HepG2 (cell line): Measurements from ENCODE around the gene LUC7L. TPM values are rescaled to one million over a fixed set of nuclear protein-coding genes. Genes with fewer than 3 reads are reported as not detected.

ENCODE experiments used
- ESRRA ChIP-seq: sonication (generic); formaldehyde crosslinking; IDR thresholded peaks from 2 replicates; pipeline ENCODE4 v1.5.1; 2020; ENCODE audit warnings: mild to moderate bottlenecking, low read depth, missing genetic modification reagents
- HIVEP1 ChIP-seq: sonication (generic); formaldehyde crosslinking; IDR thresholded peaks from 2 replicates; pipeline ENCODE4 v1.4.0; 2020; ENCODE audit warnings: mild to moderate bottlenecking, missing genetic modification reagents
- NR2F6 ChIP-seq, 2 experiments: IDR thresholded peaks; 2 replicates each; pipeline ENCODE4 v1.6.1; 2016; ENCODE audit warnings: antibody characterized with exemption in 1 of 2, mild to moderate bottlenecking in 1 of 2
- RFX3 ChIP-seq: IDR thresholded peaks from 2 replicates; pipeline ENCODE4 v1.6.1; 2016; ENCODE audit warnings: missing biosample characterization, missing genetic modification reagents
- RXRA ChIP-seq: sonication (generic); formaldehyde crosslinking; IDR thresholded peaks from 2 replicates; pipeline ENCODE4 v1.5.1; 2020; ENCODE audit warnings: missing genetic modification reagents
- SMARCC2 ChIP-seq: fragments of 450-650 bp; IDR thresholded peaks from 2 replicates; pipeline ENCODE4 v1.6.1; 2017; ENCODE audit warnings: antibody characterized with exemption, mild to moderate bottlenecking
- ZC3H4 ChIP-seq: sonication (generic); formaldehyde crosslinking; IDR thresholded peaks from 2 replicates; pipeline ENCODE4 v1.4.0; 2020; ENCODE audit warnings: missing genetic modification reagents, borderline replicate concordance
- ZMYM2 ChIP-seq: sonication (generic); formaldehyde crosslinking; IDR thresholded peaks from 2 replicates; pipeline ENCODE4 v1.8.0; 2022; ENCODE audit warnings: mild to moderate bottlenecking, missing genetic modification reagents
- ZNF431 ChIP-seq: sonication (generic); formaldehyde crosslinking; IDR thresholded peaks from 2 replicates; pipeline ENCODE4 v1.9.0; 2022; ENCODE audit warnings: missing genetic modification reagents, low read depth, mild to moderate bottlenecking, borderline replicate concordance
- ZNF790 ChIP-seq: sonication (generic); formaldehyde crosslinking; IDR thresholded peaks from 2 replicates; pipeline ENCODE4 v1.8.0; 2022; ENCODE audit warnings: missing genetic modification reagents, mild to moderate bottlenecking, borderline replicate concordance
- ZNF792 ChIP-seq: IDR thresholded peaks from 2 replicates; pipeline ENCODE4 v1.6.1; 2016
- polyA plus RNA-seq, 8 experiments: library from polyadenylated mRNA; depleted of rRNA in 3 of 8; stranded (reverse) in 7 of 8; unstranded in 1 of 8; fragments of >200 nt; fragmentation: Illumina TruSeq in 4 of 8; extraction: Trizol in 4 of 8; gene quantifications; 2 replicates each; pipeline versions ENCODE4 v1.2.1 to v1.2.3, GENCODE V29; 2011 to 2016; ENCODE audit warnings: low read depth in 4 of 8, missing spikeins in 1 of 8, mixed read lengths in 1 of 8; ENCODE audit not compliant: insufficient read depth in 1 of 8
- total RNA-seq, 5 experiments: library from RNA; depleted of rRNA; stranded (reverse); fragments of >200 nt; fragmentation: Illumina TruSeq; extraction: Trizol; gene quantifications; 2 replicates each; pipeline ENCODE4 v1.2.3, GENCODE V29; 2016; ENCODE audit warnings: low read depth in 1 of 5
- TF ChIP-seq, protein P1 (sequence below): sonication (generic); formaldehyde crosslinking; conservative IDR thresholded peaks from 2 replicates; pipeline ENCODE4 v1.8.1; 2023; ENCODE audit warnings: missing genetic modification reagents
- TF ChIP-seq, protein P2 (sequence below): sonication (generic); formaldehyde crosslinking; IDR thresholded peaks from 2 replicates; pipeline ENCODE4 v1.4.0; 2020; ENCODE audit warnings: missing genetic modification reagents, borderline replicate concordance
- TF ChIP-seq, protein P3 (sequence below), 2 experiments: sonication (generic) in 1 of 2; formaldehyde crosslinking in 1 of 2; IDR thresholded peaks; 2 replicates each; pipeline versions ENCODE4 v1.6.1 to v1.9.0; 2014 to 2022; ENCODE audit warnings: antibody characterized with exemption in 1 of 2, borderline replicate concordance in 1 of 2, inconsistent platforms in 1 of 2, low read depth in 1 of 2, missing genetic modification reagents in 1 of 2
- TF ChIP-seq, protein P4 (sequence below): sonication (generic); formaldehyde crosslinking; IDR thresholded peaks from 2 replicates; pipeline ENCODE4 v1.4.0; 2020; ENCODE audit warnings: missing genetic modification reagents

LUC7L gene
- total and polyA plus RNA-seq, 2 of the 13 experiments (the other 11 are each of a cell fraction or from before 2014, with no cell fraction given) = 48.7 to 56.9 TPM

DNA sequence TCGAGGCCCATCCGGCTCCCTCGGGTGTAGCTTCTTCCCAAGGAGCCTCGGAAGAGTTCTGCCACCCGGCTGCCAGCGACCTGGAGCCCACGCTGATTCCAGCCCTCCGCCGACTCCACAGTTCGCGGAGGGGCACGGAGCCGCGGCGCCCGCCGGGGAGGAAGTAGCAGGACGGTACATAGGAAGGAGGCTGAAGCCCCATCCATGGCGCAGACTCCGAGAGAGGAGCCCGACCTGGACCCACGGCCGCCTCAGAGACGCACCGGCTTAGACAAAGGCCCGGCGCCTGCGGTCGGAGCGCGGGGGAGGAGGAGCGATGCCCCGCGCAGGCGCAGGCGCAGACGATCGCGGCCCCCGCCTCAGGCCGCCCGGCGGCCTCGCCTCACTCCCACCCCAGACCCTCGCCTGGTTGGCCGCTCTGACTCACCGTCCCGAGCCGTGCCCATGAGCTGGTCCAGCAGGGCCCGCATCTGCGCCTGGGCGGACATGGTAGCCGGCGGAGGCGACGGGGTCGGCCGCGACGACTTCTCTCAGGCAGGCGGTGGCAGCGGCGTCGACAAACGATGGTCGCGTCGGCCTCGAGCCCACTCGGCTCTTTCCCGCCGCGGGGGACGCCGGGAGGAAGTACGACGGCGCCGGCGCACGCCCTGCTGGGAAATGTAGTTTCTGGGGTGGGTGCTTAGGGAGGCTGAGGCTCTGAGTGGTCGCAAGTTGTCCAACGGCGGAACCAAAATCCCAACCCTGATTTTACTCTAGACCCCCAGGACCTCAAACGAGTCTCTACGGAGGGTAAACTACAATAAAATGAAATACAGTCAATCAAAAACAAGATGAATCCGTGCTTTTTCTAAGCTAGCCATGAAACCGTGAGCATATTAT is at the start of gene LUC7L (continued):
- TF ChIP-seq, protein P1, sequence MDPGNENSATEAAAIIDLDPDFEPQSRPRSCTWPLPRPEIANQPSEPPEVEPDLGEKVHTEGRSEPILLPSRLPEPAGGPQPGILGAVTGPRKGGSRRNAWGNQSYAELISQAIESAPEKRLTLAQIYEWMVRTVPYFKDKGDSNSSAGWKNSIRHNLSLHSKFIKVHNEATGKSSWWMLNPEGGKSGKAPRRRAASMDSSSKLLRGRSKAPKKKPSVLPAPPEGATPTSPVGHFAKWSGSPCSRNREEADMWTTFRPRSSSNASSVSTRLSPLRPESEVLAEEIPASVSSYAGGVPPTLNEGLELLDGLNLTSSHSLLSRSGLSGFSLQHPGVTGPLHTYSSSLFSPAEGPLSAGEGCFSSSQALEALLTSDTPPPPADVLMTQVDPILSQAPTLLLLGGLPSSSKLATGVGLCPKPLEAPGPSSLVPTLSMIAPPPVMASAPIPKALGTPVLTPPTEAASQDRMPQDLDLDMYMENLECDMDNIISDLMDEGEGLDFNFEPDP (CRISPR knock-in tag) = peak; percentile 55; the same call in 1 of the 2 replicates
- no peak for TF ChIP-seq NR2F6 (IDR thresholded peaks at IDR 0.05)
- TF ChIP-seq NR2F6 (CRISPR knock-in tag; IDR thresholded peaks at IDR 0.05) = 0 out of 2 replicates have a peak, but pooled peaks have one; percentile 59
- TF ChIP-seq ZNF792 (CRISPR knock-in tag) = peak; percentile 93
- TF ChIP-seq, protein P2, sequence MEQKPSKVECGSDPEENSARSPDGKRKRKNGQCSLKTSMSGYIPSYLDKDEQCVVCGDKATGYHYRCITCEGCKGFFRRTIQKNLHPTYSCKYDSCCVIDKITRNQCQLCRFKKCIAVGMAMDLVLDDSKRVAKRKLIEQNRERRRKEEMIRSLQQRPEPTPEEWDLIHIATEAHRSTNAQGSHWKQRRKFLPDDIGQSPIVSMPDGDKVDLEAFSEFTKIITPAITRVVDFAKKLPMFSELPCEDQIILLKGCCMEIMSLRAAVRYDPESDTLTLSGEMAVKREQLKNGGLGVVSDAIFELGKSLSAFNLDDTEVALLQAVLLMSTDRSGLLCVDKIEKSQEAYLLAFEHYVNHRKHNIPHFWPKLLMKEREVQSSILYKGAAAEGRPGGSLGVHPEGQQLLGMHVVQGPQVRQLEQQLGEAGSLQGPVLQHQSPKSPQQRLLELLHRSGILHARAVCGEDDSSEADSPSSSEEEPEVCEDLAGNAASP (CRISPR knock-in tag) = peak; percentile 81
- TF ChIP-seq, protein P3, sequence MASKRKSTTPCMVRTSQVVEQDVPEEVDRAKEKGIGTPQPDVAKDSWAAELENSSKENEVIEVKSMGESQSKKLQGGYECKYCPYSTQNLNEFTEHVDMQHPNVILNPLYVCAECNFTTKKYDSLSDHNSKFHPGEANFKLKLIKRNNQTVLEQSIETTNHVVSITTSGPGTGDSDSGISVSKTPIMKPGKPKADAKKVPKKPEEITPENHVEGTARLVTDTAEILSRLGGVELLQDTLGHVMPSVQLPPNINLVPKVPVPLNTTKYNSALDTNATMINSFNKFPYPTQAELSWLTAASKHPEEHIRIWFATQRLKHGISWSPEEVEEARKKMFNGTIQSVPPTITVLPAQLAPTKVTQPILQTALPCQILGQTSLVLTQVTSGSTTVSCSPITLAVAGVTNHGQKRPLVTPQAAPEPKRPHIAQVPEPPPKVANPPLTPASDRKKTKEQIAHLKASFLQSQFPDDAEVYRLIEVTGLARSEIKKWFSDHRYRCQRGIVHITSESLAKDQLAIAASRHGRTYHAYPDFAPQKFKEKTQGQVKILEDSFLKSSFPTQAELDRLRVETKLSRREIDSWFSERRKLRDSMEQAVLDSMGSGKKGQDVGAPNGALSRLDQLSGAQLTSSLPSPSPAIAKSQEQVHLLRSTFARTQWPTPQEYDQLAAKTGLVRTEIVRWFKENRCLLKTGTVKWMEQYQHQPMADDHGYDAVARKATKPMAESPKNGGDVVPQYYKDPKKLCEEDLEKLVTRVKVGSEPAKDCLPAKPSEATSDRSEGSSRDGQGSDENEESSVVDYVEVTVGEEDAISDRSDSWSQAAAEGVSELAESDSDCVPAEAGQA (IDR thresholded peaks at IDR 0.05; ENCODE audit: low read depth) = peak; percentile 79
- TF ChIP-seq, protein P3 (CRISPR knock-in tag; IDR thresholded peaks at IDR 0.05; ENCODE audit: borderline replicate concordance) = peak; percentile 53
- TF ChIP-seq, protein P4, sequence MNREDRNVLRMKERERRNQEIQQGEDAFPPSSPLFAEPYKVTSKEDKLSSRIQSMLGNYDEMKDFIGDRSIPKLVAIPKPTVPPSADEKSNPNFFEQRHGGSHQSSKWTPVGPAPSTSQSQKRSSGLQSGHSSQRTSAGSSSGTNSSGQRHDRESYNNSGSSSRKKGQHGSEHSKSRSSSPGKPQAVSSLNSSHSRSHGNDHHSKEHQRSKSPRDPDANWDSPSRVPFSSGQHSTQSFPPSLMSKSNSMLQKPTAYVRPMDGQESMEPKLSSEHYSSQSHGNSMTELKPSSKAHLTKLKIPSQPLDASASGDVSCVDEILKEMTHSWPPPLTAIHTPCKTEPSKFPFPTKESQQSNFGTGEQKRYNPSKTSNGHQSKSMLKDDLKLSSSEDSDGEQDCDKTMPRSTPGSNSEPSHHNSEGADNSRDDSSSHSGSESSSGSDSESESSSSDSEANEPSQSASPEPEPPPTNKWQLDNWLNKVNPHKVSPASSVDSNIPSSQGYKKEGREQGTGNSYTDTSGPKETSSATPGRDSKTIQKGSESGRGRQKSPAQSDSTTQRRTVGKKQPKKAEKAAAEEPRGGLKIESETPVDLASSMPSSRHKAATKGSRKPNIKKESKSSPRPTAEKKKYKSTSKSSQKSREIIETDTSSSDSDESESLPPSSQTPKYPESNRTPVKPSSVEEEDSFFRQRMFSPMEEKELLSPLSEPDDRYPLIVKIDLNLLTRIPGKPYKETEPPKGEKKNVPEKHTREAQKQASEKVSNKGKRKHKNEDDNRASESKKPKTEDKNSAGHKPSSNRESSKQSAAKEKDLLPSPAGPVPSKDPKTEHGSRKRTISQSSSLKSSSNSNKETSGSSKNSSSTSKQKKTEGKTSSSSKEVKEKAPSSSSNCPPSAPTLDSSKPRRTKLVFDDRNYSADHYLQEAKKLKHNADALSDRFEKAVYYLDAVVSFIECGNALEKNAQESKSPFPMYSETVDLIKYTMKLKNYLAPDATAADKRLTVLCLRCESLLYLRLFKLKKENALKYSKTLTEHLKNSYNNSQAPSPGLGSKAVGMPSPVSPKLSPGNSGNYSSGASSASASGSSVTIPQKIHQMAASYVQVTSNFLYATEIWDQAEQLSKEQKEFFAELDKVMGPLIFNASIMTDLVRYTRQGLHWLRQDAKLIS = no peak; the same call in 1 of the 2 replicates
- TF ChIP-seq SMARCC2 = no peak
- TF ChIP-seq ZC3H4 (CRISPR knock-in tag) = no peak
- peak; percentile 90 for TF ChIP-seq ZNF431 (CRISPR knock-in tag)
- TF ChIP-seq ZMYM2 (CRISPR knock-in tag) = 0 out of 2 replicates have a peak, but pooled peaks have one; percentile 47
- peak; percentile 87; the same call in 1 of the 2 replicates for TF ChIP-seq ZNF790 (CRISPR knock-in tag)
- peak; percentile 19; the same call in 1 of the 2 replicates for TF ChIP-seq RFX3 (CRISPR knock-in tag)
- peak; percentile 77 for TF ChIP-seq RXRA (CRISPR knock-in tag)
- peak; percentile 79 for TF ChIP-seq ESRRA (CRISPR knock-in tag)
- peak; percentile 89 for TF ChIP-seq HIVEP1 (CRISPR knock-in tag)
